GM19463 (cell line): ENCODE data around the gene JPH4.

Source experiments
- ATAC-seq: cut with Tn5 transposase; IDR thresholded peaks from one replicate; pipeline ENCODE4 v1.9.1; 2021; ENCODE audit warnings: mild to moderate bottlenecking, moderate library complexity; ENCODE audit not compliant: unreplicated experiment

Gene JPH4

DNA sequence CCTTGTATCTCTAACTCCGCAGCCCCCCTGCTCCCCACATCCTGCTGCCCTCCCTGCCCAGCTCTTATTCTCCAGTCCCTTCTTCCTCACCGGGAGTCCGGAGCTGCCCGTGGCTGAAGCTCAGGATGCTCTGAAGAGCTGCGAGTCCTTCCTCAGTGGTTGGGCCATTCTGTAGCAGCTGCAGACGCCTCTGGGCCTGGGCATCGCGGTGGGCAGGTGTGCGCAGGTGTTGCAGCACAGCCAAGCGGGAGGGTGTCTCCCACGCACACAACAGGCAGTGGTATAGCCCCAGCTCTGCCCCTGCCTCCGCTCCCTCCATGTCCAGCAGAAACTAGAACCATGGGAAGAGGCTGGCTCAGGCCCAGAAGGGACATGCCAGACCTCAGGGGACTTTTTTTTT, 47.2 kb downstream of the JPH4 start:
- ATAC-seq = no peak

DNA sequence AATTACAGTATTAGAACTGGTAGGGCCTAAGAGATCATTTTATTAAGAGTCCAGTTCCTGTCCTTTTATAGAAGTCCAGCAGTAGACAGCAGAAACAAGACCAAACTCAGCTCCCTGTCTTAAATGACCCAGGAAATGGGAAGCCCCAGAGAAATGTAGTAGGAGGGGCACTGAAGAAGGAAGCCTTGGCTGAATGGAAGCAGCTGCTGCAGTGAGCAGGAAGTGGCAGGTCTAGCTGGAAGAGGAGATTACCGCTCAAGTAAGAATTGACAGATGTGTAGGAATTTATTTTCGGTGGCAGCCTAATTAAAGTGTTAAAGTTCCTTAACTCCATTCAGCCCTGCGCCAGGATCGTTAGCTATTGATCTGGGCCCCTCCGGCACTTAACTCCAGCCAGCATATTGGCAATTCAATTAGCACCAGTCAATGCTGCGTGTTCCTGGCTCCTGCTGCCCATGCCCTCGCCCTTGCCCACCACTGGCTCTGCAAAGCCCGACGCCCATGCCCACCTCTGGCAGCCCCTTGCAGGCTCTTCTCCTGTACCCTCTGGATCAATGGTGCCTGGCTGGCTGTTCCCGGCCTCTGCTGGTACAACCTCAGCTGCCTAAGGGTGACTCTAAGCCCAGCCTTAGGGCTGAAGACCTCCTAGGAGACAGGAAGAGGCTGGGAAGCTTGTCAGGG, 48.1 kb downstream of the JPH4 start:
- ATAC-seq = no peak

DNA sequence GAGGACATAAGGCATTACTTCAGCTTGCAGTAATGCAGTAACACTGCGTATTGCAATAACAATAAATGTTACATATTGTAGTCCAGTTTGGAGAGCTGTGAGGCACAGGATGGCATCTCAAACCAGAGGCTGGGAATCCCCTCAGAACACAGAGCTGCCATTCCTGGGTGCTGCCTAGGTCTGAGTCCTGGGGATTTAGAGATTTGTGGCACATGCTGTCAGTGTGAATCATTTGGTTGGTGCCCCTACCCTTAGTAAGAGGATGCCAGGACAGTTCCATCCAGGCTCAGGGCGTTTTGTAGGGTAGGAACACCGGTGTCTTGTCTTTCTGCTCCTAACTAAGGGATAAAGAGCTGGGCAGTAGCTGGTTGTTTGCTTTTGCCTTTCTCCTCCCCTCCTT, 49.6 kb downstream of the JPH4 start:
- ATAC-seq = no peak

DNA sequence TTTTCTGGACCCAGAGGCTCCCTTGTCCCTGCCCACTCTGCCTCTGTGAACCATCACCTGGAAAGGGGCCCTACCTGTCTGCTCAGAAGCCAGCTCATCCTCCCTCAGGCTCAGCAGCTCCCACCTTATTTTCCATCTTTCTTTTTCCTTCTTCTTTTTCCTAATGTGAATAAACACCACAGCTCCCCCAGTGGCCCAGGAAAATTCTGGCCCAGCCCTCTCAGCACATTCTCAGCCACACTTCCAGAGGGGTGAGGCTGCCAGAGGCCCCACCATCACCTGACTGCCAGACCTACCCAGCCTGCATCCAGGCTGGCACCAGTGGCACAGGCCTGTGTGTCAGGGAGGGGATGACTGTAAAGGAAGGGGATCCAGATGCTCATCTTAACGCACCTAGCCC, 50.0 kb downstream of the JPH4 start:
- ATAC-seq = no peak

DNA sequence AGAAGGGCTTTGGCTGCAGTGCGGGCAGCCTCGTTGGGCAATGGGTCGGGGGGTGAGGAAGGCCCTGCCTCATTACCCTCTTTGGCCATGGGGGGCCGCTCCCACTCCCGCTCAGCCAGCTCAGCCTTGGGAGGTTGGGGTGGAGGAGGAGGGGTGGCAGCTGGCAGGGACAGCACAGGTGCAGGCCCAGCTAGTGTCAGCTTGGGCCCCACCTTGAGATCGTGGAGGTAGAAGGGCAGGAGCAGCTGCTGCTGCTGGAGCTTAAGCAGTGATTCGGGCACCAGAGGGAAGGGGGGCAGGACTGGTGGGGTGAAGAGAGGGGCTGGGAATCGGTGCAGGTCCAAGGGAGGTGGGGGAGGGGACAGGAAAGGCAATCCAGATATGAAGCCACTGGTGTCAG, 53.0 kb downstream of the JPH4 start:
- no peak for ATAC-seq

DNA sequence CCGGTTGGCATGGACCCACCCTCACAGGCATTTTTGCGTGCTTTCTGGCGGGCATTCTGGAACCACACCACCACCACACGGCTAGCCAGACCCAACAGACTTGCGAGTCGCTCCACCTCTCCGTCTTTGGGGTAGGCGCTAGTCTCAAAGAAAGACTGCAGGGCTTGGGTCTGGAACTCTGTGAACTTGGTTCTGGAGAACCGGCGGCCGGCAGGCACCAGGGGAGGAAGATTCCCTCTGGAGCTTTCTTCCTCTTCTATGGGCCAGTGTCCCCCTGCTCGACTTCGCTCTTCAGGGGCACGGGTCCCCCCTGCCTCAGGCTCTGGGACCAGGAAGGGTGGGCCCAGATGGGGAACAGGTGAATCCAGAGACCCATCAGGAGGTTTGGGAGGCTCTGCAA, 53.6 kb downstream of the JPH4 start:
- no peak for ATAC-seq

DNA sequence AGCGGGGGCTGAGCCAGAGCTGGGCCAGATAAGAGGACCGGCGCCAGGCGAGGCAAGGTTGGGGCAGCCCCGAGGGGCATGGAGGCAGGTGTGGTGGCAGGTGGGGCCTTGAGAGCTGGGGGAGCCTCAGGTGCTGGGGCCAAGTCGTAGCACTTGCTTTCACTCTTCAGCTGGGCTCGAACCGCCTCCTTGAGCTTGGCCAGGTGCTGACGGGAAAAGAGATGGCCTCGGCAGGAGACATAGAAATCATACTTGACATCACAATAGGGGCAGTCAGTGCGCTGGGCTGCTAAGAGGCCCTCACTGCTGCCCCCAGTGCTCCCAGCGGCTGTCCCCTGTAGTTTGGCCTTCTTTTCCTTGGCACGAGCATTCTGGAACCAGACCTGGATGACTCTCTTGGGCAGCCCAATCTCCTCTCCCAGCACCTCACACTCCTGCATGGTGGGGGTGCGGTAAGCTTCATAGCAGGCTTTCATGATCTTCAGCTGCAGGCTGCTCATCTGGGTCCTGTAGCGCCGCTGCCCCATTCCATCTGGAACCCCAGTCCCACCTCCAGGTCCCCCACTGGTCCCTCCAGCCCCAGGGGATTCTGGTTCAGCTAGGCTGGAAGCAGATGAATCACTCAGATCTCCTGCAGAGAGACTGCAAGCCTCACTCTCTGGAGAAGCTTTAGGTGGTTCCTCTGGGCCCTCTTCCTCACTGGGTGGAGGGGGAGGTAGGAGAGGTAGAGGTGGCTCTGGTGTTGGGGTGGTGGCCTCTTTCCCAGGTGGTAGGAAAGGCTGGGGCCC, 55.2 kb downstream of the JPH4 start:
- ATAC-seq = no peak

DNA sequence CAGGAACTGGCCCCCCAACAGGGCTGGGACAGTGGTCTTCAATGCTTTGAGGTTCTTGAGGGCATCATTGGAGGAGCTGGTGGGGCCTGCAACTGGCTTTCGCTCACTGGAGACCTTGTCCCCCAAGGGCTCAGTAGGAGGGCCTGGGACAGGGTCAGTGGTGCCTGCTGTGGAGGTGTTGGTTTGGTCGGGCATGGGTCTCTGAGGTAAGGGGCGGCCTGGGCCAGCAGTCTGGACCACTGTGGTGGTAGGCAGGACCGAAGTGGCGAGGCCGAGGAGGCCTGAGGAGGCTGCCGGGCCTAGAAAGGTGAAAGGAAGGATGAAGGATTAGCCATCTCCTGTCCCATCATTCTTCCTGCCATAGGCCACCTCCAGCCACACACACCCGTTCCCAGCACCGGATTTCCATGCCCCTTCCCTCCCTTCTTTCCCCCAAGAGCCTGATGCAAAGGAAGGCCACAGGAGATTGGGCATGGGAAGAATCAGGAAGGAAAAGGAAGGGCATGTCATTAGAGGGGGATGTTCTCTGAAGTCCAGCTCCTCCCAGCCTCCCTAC, 55.9 kb downstream of the JPH4 start:
- no peak for ATAC-seq

DNA sequence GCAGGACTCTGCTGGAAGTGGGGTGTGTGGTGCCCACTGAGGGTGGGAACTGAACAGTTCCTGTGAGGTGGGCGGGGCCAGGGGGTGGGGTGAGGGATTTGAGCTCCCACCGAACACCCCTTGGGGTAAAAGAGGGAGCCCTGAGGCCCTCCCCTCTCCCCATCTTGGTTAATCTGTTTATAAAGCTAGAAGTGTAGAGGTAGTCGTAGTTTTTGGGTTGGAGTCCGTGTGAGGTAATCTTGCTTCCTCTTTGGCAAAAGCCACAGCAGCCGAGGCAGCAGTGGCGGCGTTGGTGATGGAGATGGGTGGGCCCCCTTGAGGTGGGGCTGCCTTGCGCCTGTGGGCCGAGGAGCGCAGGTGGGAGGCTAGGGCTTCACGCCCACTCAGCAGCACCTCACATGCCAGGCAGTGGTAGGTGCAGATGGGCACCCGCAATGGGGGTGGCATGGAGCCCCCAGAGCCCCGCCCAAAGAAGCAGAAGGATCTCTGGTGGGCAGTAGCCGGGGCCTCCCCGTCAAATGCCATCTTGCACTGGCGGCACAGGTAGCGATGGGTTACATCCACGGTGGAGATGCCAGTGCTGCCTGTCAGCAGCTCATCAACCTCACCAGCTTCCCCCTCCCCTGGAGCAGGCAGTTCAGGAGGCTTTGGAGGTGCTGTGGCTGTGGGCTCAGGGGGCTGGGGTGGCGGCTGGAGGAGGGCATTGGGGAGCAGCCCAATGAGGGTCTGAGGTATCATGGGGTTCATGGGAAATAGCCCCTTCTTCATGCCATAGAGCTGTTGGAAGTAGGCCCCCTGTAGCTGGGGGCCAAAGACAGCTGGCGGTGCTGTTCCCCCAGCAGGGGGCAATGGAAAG, 56.6 kb downstream of the JPH4 start:
- no peak for ATAC-seq

DNA sequence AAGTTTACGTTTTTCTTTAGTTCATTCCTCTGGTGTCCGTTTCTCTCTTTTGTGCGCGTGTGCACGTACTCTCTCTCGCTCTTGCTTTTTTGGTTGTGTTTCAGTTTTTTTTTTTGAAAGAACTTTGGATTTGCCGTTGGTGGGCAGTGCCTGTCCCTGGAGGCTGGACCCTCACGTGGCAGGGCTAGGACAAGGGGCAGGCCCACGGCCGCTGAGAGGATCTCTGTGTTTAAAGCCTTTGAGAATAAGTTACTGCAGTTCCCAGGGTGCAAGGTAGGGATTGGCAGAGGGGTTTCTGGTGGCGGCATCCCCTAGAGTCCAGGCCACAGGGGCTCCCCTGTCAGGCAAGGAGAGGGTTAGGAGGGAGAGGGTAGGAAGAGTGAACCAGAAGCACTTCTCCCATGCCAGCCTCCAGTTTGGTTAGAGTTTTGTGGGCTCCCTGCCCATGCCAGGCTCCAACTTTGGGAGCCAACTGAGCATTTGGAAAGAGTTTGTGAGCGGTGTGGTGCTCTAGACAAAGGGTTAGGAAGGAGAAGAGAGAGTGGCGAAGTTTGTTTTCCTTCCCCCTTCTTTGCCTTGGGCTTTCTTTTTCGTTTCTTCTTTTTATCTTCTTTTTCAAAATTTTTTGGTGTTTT, 57.6 kb downstream of the JPH4 start:
- ATAC-seq = no peak

DNA sequence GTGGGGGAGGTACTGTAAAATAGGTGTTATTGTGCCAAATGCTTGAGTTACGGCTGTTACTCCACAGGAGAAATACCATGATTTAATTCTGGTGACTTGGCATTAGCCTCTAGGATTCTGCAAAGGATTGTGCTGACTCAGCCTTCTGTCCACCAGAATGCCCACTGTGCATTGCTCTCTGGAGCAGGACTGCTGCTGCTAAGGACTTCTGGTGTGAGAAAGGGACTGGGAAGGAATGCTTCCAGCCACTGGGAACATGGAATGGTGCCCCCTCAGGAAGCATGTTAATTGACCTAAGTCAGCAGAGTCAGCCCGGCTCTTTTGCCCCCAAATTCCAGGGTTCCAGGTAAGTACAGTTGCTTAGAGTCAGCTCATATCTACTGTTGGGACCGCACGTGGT, 59.9 kb downstream of the JPH4 start:
- ATAC-seq = no peak
